GM21576 (cell line): Measurements from ENCODE around the gene RAPGEF5.

Experiments
- ATAC-seq: cut with Tn5 transposase; IDR thresholded peaks from one replicate; pipeline ENCODE4 v1.9.1; 2021; ENCODE audit warnings: mild to moderate bottlenecking, moderate library complexity; ENCODE audit not compliant: unreplicated experiment

The RAPGEF5 gene, protein sequence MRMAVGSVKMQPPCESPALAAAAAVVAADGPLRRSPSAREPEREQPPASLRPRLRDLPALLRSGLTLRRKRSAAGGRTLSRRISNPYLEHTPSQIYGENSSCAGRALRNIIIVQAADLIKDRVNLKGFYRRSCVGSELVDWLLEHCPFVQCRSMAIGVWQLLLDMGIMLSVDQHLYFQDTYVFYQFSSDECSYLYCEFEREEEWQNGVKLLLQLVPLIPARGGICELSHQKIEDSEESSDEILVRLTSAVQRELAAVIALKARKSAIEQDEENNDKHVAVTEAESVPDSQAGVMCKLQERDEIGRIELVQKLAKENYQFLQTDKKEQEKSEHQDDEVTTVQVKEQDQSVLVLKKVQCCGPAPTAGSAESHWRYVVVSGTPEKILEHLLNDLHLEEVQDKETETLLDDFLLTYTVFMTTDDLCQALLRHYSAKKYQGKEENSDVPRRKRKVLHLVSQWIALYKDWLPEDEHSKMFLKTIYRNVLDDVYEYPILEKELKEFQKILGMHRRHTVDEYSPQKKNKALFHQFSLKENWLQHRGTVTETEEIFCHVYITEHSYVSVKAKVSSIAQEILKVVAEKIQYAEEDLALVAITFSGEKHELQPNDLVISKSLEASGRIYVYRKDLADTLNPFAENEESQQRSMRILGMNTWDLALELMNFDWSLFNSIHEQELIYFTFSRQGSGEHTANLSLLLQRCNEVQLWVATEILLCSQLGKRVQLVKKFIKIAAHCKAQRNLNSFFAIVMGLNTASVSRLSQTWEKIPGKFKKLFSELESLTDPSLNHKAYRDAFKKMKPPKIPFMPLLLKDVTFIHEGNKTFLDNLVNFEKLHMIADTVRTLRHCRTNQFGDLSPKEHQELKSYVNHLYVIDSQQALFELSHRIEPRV

DNA sequence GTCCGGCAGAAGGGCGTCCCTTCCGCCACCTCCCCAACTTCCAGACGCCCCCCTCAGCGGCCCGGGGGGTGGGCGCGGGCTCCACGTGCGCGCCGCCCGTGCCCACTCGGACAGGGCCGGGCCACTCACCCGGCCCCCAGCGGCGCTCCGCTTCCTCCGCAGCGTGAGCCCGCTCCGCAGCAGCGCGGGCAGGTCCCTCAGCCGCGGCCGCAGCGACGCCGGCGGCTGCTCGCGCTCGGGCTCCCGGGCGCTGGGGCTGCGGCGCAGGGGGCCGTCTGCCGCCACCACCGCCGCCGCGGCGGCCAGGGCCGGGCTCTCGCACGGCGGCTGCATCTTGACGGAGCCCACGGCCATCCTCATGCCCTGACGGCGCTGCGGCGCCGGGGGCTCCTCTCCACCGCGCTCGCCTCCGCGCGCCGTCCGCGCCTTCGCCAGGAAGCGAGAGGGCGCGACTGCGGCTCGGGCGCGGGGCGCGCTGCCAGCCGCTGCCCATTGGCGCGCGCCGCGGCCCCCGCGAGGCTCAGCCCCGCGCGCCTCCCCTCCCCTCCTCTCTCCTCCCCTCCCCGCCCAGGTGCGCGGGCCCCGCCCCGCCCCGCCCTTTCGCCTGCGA, at the start of gene RAPGEF5:
TSS of gene RAPGEF5 (minus strand) at position 454 of the 610 bp plus-strand sequence. CDS start at position 360, 94 bp downstream.
- ATAC-seq, result no peak

DNA sequence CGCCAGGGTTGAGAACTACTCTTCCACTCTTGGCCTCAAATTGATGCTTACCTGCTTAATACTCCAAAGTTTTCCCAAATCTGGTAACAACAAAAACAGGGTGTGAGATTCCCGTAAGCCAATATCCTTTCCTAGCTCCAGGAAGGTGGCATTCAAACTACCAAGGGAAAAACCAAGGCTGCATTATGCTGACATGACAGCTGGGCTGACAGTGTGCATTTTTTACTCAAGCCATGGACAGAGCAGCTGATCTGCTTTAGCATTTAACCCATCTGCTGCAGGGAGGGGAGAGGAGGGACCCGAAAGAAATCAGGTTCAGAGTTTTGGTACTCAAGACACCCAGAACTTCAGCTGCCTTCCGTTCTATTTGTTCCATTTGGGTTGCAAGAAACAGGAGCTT, 49.8 kb upstream of the RAPGEF5 start:
- no peak for ATAC-seq

DNA sequence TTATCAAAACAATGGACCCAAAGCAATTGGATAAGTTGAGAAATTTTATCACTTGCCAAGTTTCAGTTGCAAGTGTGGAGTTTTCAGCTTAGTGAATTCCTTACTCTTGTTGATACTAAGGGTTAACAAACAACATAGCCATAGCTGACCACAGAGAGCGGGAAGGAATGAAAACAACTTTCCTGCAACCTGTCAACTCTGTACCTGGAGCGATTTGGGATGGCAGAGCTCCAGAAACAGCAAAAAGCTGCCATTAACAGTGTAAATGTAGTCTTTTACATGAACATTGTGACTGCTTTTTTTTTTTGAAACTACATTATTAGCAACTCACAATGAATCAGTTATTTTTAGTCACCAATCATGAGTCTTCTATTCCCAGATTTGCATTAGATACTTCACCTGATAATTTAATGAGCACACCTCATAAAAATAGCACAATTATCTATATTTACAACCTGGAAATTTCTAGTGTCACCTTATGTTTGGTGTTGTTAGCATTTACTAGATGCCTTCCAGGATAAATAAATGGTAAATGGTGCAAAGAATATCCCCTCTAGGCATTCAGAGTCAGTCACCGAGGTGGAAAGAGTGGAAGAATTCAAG, 47.6 kb upstream of the RAPGEF5 start:
- ATAC-seq, result no peak

DNA sequence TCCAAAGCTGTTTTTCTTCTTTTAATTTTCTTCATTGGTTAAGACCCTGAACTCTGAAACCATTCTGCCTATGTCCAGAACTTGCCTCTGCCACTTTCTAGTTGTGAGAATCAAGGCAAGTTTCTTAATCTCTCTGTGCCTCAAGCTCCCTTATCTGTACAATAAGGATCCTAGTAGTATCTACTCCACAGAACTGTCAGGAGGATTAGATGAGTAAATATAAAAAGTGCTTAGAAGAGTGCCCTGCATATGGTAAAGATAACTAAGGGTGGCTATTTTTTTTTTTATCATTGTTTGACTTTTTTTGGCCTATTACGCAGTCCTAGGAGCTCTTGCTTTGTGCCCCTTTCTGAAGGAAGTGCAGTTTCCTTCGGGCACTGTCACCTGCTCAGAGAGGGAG, 46.4 kb upstream of the RAPGEF5 start:
- no peak for ATAC-seq

DNA sequence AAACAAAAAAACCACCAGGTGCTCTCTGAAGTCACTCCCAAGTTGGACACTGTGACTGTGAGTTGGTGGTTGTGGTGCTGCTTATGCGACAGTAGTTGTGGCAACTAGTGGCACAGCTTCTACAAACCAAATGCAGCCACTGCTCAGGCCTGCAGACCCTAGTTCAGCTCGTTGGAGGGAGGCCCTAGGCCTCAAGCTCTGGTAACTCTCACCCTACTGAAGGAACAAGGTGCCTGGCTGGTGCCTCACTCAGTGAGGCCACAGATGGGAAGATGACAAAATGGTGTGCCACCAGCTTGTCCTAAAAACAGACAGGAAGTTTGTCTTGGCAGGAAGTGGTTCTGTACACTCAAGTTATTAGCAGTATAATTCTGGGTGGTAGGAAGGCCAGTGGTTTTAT, 45.3 kb upstream of the RAPGEF5 start:
- no peak for ATAC-seq

DNA sequence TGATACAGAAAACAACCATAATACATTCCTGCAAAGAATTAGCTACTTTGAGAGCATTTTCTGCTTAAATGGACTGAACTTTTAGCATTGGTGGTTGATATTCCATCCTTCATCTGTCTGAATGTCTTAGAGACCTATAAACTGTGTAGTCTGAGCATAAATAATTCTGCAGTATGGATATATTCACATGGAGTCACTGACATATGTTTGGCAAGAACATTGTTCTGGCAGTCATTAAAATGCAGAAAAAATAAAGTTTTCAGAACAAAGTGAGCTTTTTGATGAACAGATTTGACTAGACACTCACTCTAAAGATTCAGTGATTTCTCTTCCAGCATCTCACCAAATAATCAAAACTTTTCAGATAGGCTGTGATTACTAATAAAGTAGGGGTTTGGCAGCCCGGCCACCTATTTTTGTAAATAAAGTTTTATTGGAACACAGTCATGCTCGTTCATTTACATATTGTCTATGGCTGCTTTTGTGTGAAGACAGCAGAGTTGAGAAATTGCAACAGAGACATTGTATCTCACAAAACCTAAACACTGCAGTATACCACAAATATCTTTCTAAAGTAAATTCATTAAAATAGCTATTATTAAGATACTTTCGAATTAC, 44.1 kb upstream of the RAPGEF5 start:
- no peak for ATAC-seq

DNA sequence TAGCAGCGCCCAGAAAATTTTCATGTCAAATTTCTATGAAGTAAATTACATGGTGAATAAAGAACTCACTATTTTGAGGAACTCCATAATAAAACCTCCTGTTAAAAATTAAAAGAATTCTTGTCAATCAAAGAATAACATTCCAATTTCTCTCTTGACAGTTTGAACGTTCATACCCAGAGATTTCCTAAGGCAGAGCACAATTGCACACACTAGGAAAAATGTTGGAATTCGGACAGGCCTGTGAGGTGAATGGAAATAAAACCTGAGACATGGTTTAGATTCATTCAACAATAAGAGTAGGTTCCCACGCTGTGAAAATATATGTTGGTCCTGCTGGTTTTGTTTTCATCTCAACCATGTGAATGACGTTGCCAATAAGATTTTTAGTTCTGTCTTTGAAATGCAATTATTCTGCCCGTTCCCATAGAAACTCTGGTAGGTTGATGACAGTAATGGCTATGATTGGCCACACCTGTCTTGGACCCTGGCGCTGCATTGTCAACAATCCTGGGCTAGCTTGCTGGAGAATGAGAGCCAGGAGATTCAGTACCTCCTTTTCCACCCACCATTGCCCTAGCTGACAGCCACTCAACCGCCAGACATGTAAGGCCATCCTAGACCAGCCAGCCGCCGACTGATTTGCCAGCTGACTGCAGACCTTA, 43.3 kb upstream of the RAPGEF5 start:
- ATAC-seq, result no peak

DNA sequence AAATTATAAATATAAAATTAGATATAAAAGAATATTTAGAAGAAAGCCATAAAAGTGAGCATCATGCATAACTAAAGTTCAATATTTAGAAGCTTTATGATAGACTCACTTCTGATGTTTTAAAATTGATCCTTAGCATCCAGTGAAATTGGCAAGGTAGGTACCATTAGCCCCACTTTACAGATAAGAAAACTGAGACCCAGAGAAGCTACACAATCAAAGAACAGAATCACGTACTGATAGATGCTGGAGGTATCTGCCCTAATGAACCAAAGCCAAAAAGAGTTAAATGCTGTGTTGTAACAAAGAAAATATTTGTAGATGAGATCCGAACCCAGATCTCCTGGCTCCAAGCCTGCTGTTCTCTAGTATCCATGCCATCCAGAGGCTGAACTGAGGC, 42.6 kb upstream of the RAPGEF5 start:
- no peak for ATAC-seq

DNA sequence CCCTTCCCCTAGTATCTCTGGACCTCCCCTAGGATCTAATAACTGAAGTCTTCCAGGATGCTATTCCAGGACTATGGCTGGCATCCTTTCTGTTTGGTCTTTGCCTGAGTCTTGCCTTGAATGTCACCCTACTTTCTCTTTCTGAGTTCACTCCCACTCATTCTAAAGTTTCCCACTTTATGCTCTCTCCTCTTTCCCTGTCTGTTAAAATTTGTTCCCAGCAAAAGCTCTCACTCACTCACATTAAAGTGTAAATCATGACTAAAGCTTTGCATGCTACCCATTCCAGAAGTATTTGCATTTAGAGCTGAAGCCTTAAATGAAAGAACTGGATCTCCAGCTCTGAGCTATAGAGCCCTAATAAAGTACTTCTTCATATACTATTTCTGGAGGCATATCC, 42.1 kb upstream of the RAPGEF5 start:
- no peak for ATAC-seq

DNA sequence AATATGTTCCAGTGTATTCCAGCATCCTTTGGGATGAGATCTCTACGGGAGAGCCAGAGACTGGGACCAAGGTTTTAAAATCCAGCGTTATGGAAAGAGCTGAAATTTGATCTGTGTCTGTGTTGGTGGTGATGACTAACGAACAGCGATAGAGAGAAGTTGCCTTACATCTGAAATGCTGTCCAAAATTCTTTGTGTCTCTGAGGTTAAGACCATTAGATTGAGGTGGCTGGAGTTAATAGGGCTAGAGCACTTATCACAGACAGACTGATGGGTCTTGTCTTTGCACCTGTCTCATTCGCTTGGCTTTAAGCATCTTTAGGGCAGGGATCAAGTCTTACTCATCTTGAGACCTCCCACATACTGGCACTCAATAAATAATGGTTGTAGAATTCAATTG, 41.0 kb upstream of the RAPGEF5 start:
- ATAC-seq, result no peak

DNA sequence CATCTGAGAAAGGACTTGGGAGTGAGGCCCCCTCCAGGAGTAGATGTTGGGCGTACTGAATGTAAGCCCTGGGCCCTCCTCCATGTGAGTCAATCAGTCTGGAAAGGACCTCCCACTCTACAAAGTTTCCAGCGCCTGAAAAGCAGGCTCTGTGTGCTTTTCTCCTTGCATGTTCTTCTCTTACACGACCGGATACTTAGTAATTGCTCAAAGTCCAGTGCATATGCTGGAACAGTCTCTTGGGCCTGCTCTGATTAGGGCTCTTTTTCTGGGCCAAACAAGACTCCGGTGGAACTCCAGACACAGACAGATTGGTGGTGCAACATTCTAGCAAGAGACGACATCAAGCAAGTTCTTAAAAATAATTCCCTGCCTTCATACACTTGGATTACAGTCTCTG, 38.3 kb upstream of the RAPGEF5 start:
- ATAC-seq, result no peak

DNA sequence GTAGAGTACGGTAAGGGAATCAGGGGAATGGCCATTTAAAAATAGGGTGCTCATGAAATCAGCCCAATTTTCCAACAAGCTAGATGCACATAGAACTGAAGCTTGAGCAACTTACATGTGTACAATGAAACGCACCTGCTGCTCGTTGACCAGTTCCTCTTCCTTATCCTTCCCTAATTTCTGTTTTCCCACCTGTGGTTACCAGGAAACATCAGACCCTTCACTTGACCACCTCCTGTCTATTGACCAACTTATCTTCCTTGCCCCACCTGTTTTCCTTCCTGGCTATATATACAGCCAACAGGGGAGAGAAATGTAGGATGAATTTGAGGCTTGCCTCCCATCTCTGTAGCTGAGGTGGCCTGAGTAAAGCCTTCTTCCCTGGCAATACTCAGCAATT, 37.8 kb upstream of the RAPGEF5 start:
- ATAC-seq, result no peak

DNA sequence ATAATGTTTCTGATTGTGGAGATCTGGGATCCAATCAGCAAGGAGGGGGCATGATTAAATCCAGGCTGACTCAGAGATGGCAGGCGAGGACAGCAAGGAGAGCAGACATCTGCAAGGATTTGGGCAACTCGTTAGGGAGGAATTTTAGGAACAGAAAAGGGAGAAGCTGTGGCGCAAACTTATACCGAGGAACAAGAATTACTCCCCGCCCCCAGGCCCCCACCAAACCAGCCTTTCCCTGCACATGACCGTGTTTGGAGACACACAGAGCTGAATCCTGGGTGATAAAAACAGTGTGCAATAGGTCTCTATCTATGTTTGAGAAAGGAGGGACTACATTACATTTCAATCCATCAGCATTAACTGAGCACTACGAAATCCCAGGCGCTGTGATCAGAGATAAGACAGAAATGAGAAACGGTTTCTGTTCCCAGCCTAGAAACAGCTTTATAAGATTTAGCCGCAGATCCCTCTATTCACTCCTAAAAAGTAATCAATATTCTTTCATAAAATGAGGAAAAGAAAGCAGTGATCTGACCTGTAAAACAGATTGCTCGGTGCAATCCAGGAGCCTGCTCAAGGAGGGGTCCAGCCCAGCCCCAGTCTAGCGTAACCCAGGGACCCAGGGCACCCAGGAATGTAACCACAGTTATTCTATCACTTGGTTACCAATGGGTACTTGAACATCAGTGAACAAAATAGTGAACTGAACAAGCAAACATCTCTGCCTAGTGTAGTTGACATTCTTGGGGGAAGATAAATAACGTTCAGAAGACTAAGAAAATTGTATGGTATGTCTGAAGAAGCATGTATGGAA, 37.2 kb upstream of the RAPGEF5 start:
- ATAC-seq, result no peak

DNA sequence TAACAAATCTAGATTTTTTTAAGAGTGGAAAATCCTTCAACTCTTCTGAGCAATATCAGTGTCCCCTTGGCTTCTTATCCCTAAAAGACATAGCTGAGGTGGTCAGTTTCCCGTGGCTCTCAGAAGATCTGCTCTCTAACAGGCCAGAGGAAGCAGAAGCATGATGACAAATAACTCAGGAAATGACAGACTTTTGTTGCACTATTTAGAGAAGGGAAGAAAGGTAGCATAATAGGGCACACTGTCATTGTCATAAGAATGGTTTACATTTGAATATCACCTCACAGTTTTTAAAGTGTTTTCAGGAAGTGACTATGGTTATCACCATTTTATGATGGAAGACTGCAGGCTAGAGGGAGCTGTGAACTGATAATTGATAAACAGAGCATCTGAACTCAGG, 33.6 kb upstream of the RAPGEF5 start:
- no peak for ATAC-seq

DNA sequence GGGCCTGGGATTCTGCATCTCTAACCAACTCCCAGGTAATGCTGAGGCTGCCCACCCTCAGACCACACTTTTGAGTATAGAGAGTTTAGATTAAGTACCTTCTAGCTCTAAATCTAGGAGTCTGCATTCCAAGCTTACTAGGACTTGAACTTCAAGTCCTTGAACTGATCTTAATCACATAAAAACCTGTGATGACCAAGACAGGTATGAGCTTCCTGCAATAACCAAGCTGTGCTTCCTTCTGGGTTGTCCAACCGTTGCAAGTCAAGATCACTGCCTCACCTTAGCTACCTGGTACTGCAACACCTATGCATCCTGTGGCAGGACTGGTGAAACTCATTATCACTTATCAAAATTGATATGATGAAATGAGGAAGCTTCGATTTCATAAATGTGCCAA, 32.9 kb upstream of the RAPGEF5 start:
- no peak for ATAC-seq

DNA sequence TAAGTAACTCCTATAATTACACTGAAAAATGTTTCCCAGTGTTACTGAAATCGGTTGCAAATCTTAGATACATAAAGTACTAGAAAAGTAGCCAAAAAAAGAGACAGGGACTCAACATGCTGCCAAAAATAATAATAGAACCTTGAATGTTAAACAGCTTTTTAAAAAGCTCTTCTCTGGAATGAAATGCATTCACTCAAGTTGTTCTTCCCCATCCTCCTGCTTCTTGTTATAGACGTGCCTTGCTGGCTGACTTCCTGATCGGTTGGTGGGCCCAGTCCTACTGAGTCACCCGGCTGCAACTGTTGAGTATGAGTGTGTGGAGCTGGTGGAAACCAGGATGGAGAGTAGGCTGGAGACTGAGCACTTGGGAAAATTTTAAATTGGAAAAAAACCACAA, 30.6 kb upstream of the RAPGEF5 start:
- ATAC-seq, result no peak

DNA sequence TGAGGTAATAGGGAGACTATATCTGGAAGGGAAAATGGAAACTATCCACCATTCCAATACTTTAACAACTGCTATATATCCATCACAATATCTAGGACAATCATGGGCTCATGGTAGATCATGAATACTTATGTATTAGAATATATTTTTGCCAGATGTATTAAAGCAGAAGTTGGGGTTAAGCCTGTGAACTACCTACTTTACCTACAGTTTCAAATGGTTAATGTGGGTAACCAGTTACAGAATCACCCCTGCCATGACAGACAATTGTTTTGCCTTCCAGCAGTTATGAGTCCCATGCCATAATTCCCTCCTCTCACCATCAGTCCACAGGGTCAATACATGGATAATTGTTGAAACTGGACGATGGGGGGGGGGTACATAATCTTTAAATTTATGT, 29.9 kb upstream of the RAPGEF5 start:
- ATAC-seq, result peak; percentile 52

DNA sequence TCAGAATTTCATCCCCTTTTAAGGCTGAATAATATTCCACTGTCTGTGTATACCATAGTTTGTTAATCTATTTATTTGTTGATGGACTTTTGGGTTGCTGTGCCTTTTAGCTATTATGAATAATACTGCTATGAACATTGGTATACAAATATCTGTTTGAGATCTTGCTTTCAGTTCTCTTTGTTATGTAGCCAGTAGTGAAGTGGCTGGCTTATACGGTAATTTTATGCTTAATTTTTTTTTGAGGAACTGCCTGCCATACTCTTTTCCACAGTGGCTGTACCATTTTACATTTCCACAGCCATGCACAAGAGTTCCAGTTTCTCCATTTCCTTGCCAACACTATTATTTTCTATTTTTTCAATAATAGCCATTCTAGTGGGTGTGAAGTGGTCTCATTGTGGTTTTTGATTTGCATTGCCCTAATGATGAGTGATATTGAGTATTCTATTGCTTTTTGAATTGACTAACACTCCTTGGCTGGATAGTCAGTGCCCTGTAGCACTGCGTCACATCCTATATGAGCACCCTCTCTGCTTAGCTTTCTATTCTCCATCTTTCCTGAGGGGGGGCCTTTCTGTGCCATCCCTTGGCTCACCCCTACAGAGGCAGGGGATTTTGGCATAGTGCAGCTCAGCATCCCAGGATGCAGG, 29.4 kb upstream of the RAPGEF5 start:
- ATAC-seq, result peak; percentile 40

DNA sequence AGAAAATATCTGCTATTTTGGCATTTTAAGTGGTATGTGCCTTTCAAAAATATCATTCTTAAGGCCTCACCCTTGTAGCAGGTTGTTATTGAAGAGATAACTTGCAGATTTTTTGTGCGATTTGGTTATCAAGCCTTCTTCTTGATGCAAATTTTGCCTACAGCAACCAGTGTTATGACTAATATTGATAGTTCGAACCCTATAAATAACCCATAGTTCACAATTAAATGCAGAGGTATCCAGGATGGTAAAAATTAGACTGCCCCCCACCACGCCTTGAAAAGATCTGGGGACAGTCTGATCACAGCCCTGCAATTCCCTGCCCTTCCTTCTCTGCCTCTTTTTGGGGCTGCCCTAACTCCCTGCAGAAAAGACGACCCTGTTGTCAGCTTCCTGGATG, 28.4 kb upstream of the RAPGEF5 start:
- ATAC-seq, result no peak
